ENCODE results near the gene LEMD1.

Gene LEMD1

DNA sequence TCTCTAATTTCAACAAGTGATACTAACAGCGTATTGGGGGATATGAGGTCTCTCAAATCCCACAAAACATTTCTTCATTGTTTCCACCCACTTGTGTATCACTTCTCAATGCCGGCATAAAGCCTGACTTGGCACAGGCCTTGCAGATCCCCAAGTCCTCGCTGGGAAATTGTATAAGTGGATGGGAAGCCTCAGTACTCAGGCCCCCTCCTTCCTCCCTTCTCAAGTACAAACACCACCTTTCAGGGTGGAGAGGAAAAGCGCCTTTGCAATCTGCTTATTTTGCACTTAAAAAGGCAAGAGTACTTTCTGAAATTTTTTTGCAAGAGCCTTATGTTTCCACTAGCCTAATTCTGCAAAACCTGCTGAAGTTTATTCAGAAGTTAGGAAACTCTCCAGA, 39.3 kb downstream of the LEMD1 start:
- ChIA-PET CTCF (interaction anchor here (0.6 to 2.2 kb wide), 5 partner anchors 14 to 397 kb away, joined by 3 to 8 read pairs (median 5); no protein-coding TSS in a partner anchor), POLR2A (ENCODE audit: low non-redundant PET) (no interaction called here)
- TF ChIP-seq, protein P1, sequence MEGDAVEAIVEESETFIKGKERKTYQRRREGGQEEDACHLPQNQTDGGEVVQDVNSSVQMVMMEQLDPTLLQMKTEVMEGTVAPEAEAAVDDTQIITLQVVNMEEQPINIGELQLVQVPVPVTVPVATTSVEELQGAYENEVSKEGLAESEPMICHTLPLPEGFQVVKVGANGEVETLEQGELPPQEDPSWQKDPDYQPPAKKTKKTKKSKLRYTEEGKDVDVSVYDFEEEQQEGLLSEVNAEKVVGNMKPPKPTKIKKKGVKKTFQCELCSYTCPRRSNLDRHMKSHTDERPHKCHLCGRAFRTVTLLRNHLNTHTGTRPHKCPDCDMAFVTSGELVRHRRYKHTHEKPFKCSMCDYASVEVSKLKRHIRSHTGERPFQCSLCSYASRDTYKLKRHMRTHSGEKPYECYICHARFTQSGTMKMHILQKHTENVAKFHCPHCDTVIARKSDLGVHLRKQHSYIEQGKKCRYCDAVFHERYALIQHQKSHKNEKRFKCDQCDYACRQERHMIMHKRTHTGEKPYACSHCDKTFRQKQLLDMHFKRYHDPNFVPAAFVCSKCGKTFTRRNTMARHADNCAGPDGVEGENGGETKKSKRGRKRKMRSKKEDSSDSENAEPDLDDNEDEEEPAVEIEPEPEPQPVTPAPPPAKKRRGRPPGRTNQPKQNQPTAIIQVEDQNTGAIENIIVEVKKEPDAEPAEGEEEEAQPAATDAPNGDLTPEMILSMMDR (conservative IDR thresholded peaks at IDR 0.05; ENCODE audit: low read depth) = no peak
- DNase-seq (ENCODE audit: low spot score) = no peak
- H3K27ac ChIP-seq = no peak overlapping the region

DNA sequence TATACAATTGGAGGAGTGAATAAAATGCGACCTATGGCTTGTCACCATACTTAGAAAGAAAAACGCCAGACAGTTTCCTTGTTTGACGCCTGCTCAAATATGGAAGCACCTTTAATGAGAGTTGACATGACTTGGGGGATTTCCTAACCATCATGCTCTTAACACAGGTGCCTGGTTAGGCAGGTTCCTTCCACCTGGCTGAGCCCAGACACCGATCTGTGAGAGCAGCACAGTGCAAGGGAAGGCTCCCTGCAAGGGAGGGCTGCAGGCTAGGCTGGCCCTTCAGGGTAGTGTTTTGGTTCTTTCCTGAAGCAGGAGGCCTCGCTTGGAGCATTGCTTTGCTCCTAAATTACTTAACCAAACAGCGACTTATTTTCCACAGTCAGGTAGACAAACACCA, 40.6 kb downstream of the LEMD1 start:
- no peak overlapping the region for H3K27ac ChIP-seq
- TF ChIP-seq, protein P1 (conservative IDR thresholded peaks at IDR 0.05; ENCODE audit: low read depth) = no peak
- CTCF ChIA-PET = interaction anchor here (0.6 to 1.6 kb wide), 5 partner anchors 18 to 628 kb away, joined by 3 to 6 read pairs (median 4); no protein-coding TSS in a partner anchor
- POLR2A ChIA-PET (ENCODE audit: low non-redundant PET) = no interaction called here
- no peak for DNase-seq (ENCODE audit: low spot score)

GRCh38 chr1:205380882-205381281, 41.0 kb downstream of the LEMD1 start:
- POLR2A ChIA-PET (ENCODE audit: low non-redundant PET) = no interaction called here
- DNase-seq (ENCODE audit: low spot score) = no peak
- H3K27ac ChIP-seq = no peak overlapping the region
- CTCF ChIA-PET = interaction anchor here (0.6 to 1.6 kb wide), 7 partner anchors 16 to 628 kb away, joined by 3 to 6 read pairs (median 4); no protein-coding TSS in a partner anchor
- TF ChIP-seq, protein P1 (conservative IDR thresholded peaks at IDR 0.05; ENCODE audit: low read depth) = no peak

- no peak overlapping the region for H3K27ac ChIP-seq
- POLR2A ChIA-PET (ENCODE audit: low non-redundant PET) = no interaction called here
- CTCF ChIA-PET = interaction anchor here (0.6 kb wide), 1 partner anchor 47 kb away, joined by 3 read pairs; no protein-coding TSS in a partner anchor
- TF ChIP-seq, protein P1 (conservative IDR thresholded peaks at IDR 0.05; ENCODE audit: low read depth) = no peak
- DNase-seq (ENCODE audit: low spot score) = no peak
These were observed 42.8 kb downstream of the LEMD1 start for GRCh38 chr1:205379056-205379455.

DNA sequence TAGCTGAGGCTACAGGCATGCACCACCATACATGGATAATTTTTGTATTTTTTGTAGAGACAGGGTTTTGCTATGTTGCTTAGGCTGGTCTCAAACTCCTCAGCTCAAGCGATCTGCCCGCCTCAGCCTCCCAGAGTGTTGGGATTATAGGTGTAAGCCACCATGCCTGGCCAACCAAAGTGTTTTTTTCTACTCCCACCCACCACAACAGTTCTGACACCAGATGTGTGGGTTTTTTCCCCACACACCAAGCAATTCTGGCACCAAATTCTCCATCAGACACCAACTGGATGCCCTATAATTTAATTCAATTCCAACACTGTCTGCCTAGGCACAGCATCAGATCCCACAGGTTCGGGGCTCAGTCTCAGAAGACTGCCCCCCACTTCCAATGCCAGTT, 44.5 kb downstream of the LEMD1 start:
- no peak for DNase-seq (ENCODE audit: low spot score)
- TF ChIP-seq, protein P1 (conservative IDR thresholded peaks at IDR 0.05; ENCODE audit: low read depth) = no peak
- ChIA-PET CTCF (no interaction called here), POLR2A (ENCODE audit: low non-redundant PET) (no interaction called here)
- no peak overlapping the region for H3K27ac ChIP-seq

- ChIA-PET CTCF (interaction anchor here (0.6 to 0.9 kb wide), 3 partner anchors 20 to 364 kb away, joined by 3 to 6 read pairs (median 3); no protein-coding TSS in a partner anchor), POLR2A (ENCODE audit: low non-redundant PET) (no interaction called here)
- no peak for DNase-seq (ENCODE audit: low spot score)
- TF ChIP-seq, protein P1 (conservative IDR thresholded peaks at IDR 0.05; ENCODE audit: low read depth) = no peak
- no peak overlapping the region for H3K27ac ChIP-seq
These were observed 45.1 kb downstream of the LEMD1 start for GRCh38 chr1:205376739-205377138.

Measured in RWPE1 (cell line).